ENCODE measurements around the gene LITAF. TPM values are rescaled to one million over a fixed set of nuclear protein-coding genes. Genes with fewer than 3 reads are reported as not detected.

Gene LITAF
- total RNA-seq, 1 experiment from 2014 or later = 84.2 TPM

- H3K27ac ChIP-seq (ENCODE audit: low read depth, low read length) = no peak overlapping the region
- H3K4me3 ChIP-seq (replicated peaks in 1 of 2; ENCODE audit: low read depth in 1 of 2, low read length in 2 of 2) = no peak overlapping the region
- RAD21 ChIA-PET (ENCODE audit: low non-redundant PET in 1 of 2, low total read pairs in 2 of 2, uncharacterized antibody in 2 of 2, unreplicated experiment in 2 of 2) = no interaction called here
- no peaks in the 10 kb centered on the region for H3K9me3 ChIP-seq (ENCODE audit: control insufficient read depth in 1 of 2, insufficient read depth in 1 of 2, low read depth in 1 of 2, low read length in 2 of 2)
- no TSS peak for BruUV-seq (replicated peaks)
- H3K9ac ChIP-seq (ENCODE audit: low read length) = no peak overlapping the region
- peaks cover 18 to 43% of the 10 kb centered on the region in 2 experiments for H3K4me1 ChIP-seq (ENCODE audit: control insufficient read depth in 1 of 2, insufficient read depth in 2 of 2, low read length in 2 of 2)
- intact Hi-C loops (cut with micrococcal nuclease) = no loop called here
- ATAC-seq (no peak), DNase-seq (ENCODE audit: low read depth, low spot score) (no peak)
- H3K36me3 ChIP-seq (ENCODE audit: control insufficient read depth in 1 of 2, insufficient read depth in 2 of 2, low read length in 2 of 2) = no peaks in the 10 kb centered on the region
- H2AFZ ChIP-seq (ENCODE audit: low read depth, low read length, poor library complexity, severe bottlenecking) = no peak overlapping the region
- H4K20me1 ChIP-seq (ENCODE audit: insufficient read depth) = no peaks in the 10 kb centered on the region
- H3K9me2 ChIP-seq (ENCODE audit: insufficient read depth) = no peaks in the 10 kb centered on the region
- CTCF ChIA-PET = no interaction called here
- no peaks in the 10 kb centered on the region for H3K79me2 ChIP-seq (ENCODE audit: insufficient read depth, low read length)
- POLR2A ChIA-PET = no interaction called here
- TF ChIP-seq EZH2 (IDR thresholded peaks at IDR 0.05) (no peak), ZFX (IDR thresholded peaks at IDR 0.05) (no peak), YY1 (IDR thresholded peaks at IDR 0.05; ENCODE audit: extremely low read depth, insufficient replicate concordance, low read depth, low read length) (no peak), EGR1 (IDR thresholded peaks at IDR 0.05; ENCODE audit: low read depth) (no peak), POLR2AphosphoS5 (IDR thresholded peaks at IDR 0.05; ENCODE audit: low read depth, low read length) (no peak), POLR2A (IDR thresholded peaks at IDR 0.05; ENCODE audit: borderline replicate concordance, extremely low read depth, insufficient read depth, insufficient read length) (no peak), ZNF274 (IDR thresholded peaks at IDR 0.05; ENCODE audit: low read depth, low read length) (no peak), JUND (IDR thresholded peaks at IDR 0.05) (no peak), CEBPB (IDR thresholded peaks at IDR 0.05; ENCODE audit: low read depth) (no peak)
- TF ChIP-seq, protein P1, sequence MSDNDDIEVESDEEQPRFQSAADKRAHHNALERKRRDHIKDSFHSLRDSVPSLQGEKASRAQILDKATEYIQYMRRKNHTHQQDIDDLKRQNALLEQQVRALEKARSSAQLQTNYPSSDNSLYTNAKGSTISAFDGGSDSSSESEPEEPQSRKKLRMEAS (IDR thresholded peaks at IDR 0.05) = no peak
- TF ChIP-seq, protein P2, sequence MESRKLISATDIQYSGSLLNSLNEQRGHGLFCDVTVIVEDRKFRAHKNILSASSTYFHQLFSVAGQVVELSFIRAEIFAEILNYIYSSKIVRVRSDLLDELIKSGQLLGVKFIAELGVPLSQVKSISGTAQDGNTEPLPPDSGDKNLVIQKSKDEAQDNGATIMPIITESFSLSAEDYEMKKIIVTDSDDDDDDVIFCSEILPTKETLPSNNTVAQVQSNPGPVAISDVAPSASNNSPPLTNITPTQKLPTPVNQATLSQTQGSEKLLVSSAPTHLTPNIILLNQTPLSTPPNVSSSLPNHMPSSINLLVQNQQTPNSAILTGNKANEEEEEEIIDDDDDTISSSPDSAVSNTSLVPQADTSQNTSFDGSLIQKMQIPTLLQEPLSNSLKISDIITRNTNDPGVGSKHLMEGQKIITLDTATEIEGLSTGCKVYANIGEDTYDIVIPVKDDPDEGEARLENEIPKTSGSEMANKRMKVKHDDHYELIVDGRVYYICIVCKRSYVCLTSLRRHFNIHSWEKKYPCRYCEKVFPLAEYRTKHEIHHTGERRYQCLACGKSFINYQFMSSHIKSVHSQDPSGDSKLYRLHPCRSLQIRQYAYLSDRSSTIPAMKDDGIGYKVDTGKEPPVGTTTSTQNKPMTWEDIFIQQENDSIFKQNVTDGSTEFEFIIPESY (IDR thresholded peaks at IDR 0.05; ENCODE audit: extremely low read depth, insufficient replicate concordance, low read length) = no peak
- H3K27me3 ChIP-seq (ENCODE audit: insufficient read depth, low read length) = no peaks in the 10 kb centered on the region
- no peak overlapping the region for H3K4me2 ChIP-seq (ENCODE audit: low read length)
Measured at GRCh38 chr16:11610121-11610505, 23.4 kb upstream of the LITAF start.

Measured in HCT116 (cell line).